DMS53 (cell line): Measurements from ENCODE around the gene SLC25A52.
"Not testable (repeated sequence)": the region's sequence is repeated elsewhere in the genome, so short reads cannot be mapped to it uniquely, and the experiment has no call there.

ENCODE experiments used
- DNase-seq: peaks from one replicate; lab custom pipeline; 2025; lab: John Stamatoyannopoulos, UW

SLC25A52 gene, protein sequence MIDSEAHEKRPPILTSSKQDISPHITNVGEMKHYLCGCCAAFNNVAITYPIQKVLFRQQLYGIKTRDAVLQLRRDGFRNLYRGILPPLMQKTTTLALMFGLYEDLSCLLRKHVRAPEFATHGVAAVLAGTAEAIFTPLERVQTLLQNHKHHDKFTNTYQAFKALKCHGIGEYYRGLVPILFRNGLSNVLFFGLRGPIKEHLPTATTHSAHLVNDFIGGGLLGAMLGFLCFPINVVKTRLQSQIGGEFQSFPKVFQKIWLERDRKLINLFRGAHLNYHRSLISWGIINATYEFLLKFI

DNA sequence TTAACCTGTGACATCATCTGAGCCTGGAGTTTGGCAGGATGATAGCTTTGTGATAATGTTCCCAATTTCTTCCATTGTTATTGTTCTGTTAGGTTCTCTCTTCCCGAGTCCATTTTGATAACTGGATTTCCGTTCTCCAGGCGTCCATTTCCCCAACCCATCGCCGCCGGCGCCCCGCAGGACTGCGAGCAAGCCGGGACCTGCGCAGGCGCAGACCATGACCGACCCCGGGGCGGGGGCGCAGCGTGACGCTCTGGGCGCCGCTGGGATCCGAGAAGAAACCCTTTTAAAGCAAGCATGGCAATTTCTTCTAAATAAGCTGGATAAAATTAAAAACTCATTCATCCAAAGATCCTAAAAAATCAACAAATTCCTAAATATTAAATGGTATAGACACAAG is at the start of gene SLC25A52:
TSS of gene SLC25A52 (minus strand) at position 186 of the 400 bp plus-strand sequence. CDS start 219 bp downstream, outside the sequence.
- DNase-seq: no peak

DNA sequence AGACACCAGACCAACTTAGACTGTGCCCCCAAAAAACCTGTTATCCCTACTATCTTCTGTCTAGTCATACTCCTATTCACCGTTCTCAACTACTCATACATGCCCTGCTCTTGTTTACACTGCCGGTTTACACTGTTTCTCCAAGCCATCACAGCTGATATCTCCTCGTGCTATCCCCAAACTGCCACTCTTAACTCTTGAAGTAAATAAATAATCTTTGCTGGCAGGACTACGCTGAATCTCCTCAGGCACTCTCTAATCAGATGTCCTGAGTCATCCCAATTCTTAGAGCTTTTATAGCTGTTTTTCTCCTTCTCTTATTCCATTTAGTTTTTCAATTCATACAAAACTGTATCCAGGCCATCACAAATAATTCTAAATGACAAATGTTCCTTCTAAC is 48.4 kb upstream of the SLC25A52 start:
- not testable (repeated sequence) for DNase-seq

DNA sequence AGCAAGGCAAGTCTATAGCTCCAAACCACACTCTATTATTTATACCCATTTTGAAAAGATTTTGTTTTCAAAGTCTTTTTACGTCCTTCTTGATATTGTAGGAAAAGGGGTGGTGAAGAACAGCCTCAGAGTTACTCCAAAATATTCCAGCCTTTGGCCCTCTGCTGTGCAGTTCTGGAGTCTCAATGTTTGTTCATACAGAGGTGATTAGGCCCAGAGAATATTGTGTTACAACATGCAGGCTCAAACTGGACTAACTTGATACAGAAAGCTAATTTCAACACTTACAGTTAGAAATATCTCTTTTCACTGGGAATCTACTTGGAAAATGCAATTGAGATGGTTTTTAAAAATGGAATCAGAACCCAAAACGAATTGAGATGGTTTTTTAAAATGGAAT is 40.4 kb upstream of the SLC25A52 start:
- no peak for DNase-seq

DNA sequence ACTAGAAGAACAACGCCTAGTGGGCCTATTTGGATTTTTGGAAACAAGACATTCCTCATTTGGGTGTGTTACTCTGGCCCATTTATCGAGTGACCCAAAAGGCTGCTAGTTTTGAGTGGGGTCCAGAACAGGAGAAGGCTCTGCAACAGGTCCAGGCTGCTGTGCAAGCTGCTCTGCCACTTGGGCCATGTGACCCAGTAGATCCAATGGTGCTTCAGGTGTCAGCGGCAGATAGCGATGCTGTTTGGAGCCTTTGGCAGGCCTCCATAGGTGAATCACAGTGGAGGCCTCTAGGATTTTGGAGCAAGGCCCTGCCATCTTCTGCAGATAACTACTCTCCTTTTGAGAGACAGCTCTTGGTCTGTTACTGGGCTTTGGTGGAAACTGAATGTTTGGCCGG is 38.6 kb upstream of the SLC25A52 start:
- not testable (repeated sequence) for DNase-seq

DNA sequence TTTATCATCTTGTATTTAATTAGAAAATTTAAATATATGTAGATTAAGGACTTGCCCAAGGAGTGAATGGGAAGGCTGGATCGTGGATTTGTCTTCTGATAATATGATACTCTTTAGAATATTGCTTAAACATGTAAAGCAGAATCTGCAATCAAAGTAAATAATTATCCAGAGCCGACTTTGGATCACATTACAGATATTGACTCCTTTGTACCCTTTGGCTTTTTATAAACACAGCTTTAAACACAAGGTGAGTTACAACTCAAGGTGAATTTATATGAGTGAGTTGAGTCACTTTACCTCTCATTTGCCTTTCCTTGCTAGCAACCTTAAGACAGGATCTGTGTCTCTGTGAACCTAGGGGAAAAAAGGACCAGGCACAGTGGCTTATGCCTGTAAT is 37.7 kb upstream of the SLC25A52 start:
- no peak for DNase-seq

DNA sequence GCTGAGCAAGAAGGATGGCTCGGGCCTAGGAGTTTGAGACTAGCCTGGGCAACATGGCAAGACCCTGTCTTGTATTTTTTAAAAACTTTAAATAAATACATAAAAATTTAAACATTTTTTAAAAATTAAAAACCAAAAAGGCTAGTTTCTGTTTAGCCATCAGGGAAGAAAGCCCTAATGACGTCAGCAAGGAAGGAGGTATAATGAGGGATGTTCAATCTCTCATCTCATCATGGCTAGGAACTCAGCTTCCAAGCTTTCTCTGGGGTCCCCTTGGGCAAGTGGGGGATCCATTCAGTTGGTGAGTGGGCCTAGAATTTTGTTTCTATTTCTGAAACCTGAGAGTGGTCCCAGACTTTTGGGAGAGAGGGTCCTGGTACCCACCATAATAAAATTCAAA is 35.1 kb upstream of the SLC25A52 start:
- no peak for DNase-seq

DNA sequence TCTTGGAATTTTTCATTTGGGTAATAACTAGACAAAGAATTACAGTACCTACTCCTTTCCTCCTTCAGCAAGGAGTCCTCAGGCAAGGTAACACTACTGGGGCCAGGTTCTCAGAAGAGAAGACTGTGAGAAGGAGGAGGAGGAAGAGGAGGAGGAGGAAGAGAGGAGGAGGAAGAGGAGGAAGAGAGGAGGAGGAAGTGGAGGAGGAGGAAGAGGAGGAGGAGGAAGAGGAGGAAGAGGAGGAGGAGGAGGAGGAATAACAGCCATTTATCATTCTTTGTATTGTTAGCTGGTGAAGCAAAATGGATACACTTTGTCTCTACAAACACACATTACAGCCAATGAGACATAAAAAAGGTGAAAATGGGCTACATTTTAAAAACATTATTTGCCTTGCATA is 32.9 kb upstream of the SLC25A52 start:
- DNase-seq: no peak

DNA sequence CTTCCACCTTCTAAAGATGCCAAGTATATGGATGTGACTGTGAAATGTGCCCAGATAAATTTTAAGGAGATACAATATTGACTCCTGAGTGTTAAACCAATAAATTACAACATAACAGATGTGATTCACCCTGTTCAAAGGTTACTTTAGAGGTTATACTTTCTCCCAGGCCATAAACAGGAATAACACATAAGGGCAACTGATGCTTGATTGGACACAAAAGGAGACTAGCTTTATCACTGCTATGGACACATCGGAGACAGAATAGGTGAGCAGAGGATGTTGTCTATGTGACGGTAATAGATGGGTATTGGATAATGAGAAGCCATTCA is 31.9 kb upstream of the SLC25A52 start:
- DNase-seq: no peak

DNA sequence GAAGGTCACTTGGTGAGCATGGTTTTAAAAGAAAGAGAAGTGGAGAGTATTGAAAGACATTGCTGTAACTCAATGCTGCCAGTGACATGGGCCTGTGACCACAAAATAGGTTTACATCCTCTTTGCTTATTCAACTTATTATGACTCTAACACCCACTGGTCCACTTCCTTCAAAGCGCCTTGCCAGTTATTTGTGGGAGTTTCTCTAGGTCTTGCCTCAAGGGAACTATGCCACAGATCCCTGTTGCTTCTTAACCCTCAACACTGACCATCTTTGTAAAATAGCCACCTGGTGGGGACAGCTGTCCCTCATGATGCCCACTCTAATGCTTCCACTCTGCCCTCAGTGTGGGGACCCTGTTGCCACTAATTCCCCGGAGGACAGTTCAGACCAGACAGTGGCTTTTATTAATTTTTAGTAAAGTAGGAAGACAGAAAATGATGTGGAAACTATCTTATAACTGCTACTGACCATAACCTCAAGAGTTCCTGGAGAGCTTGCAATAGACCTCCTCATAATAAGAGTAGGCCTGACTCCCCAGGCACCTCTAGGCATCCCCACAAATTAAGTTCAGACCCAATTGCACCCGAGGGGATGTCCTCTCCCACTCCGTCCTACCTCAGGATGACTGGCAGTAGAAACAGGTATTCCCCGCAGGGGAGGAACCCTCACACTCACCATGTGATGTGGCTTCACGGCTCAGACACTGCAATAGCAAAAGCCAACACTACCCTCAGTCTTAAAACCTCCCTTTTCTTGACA is 31.3 kb upstream of the SLC25A52 start:
- no peak for DNase-seq

DNA sequence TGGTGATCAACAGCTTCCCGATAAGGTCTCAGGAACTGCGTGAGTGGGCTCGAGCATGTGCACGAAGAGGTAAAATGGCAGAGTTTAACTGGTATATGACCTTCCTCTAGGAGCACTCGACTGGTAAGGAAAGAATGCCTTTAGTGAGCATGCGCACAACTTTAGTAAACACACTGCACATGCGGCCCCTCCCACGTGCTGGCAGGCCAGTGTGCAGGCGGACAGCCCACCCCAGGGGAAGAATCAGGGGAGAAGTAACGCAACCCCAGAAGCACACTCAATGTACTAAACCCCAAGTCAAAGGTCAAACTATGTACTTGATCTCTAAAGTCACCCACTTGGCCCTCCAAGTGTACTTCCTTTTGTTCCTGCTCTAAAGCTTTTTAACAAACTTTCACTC is 28.7 kb upstream of the SLC25A52 start:
- no peak for DNase-seq

DNA sequence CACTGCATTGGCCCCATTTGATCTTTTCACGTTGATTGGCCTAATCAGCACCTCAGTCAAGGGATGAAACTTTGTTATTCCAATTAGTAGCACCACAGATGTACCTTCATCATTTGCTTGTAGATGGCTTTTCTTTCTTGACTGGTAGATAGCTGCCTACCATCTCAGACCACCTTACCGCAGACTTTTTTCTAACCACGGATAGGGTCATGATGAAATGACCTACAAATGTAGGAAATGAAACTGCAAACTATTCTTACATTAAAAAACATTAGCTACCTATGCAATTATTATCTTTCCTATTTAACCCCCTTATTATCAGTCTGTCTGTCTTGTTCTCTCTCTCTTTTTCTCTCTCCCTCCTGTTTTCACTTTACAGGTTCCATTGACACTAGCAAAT is 22.4 kb upstream of the SLC25A52 start:
- DNase-seq: no peak

DNA sequence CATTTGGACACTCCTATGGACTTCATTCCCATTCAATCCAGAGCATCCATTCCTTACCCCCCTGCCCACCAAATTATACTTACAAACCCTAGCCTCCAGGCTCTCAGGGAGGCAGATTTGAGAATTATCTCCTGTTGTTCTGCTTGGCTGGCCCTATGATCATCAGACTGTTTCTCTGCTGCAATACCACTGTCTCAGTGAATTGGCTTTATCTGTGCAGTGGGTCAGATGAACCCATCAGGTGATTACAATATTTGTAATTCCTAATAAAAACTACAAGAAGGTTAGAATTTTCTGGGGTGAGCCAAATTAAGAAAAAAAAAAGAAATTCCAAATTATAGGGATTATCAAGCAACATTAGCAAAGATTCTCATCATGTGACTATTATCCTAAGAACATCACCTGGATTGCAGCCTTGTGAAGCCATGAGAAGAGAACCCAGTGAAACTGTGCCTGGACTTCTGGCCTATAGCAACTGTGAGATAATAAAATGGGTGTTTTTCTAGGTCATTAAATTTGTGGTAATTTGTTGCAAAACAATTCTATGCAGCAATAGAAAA is 17.8 kb upstream of the SLC25A52 start:
- DNase-seq: no peak

DNA sequence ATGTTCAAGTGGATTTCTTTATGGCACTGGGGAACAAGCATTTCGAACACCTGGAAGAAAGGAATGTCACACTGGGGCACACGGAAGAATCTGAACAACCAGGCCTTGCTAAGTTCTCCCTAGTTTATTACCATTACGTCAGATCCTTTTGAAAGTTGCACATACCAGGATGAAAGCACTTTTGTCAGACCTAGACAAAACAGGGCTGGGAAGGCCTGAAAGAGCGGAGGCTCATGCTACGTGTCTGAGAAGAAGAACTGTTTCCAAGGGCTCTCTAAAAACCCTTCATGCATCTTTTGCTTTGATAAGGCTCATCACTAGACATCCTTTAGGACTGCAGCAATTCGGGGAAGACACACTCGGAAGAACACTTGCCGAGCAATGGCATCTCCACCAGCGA is 15.4 kb upstream of the SLC25A52 start:
- DNase-seq: no peak

DNA sequence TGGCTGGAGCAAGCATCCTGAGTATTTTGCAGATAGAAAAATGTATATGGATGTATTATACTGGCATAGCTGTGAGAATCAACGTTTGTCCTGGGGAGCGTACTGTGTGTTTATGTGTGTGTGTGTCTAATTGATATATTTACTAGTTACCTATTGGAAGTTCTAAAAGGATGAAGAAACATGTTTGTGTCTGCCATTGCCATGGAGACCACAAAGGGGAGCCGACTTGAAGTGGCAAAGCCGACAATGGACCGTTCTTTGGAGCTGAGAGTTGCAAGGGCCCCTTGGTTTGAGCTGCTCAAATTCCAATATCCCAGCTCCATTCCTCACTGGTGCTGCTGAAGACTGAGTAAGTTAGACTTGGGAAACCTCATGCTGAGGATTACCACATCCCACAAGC is 14.3 kb upstream of the SLC25A52 start:
- no peak for DNase-seq

DNA sequence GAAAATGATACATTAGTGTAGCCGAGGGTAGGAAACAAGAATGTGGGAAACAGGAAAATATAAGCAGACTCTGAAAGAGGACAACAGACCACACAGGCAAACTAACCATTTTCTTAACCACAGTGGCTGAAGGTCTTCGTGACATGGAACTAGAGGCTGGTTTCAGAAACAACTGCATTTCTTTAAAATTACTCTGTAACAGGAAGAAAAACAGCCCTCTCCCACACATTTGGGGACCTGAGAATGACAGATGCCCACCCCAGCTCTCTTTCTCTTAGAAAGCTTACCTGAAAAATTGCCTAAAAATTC is 13.8 kb upstream of the SLC25A52 start:
- DNase-seq: no peak

DNA sequence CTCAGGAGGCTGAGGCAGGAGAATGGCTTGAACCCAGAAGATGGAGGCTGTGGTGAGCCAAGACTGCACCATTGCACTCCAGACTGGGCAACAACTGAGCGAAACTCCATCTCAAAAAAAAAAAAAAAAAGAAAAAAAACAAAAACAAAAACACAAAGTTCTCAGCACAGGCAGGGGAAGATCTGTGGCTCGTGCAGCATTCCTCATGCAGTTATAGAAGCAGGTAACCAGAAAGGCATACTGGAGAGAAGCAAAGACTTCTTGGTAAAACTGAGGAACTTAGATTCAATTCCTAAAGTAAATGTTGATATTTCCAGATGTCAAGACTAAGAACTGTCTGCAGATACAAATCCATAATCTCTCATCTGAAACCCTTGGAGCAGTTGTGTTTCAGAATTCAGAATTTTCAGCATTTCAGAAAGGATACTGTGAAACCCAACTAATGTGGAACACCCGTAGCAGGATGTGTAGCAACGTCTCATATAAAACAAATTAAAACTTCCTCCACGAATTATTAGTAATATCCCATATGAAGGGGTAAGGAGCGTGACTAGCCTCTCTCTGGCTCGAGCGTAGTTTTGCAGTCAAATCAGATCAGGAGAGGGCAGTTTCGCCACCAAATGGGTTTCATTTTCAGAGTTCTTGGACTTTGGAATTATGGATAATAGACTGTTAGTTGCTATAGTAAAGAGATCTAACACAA is 13.2 kb upstream of the SLC25A52 start:
- DNase-seq: no peak

DNA sequence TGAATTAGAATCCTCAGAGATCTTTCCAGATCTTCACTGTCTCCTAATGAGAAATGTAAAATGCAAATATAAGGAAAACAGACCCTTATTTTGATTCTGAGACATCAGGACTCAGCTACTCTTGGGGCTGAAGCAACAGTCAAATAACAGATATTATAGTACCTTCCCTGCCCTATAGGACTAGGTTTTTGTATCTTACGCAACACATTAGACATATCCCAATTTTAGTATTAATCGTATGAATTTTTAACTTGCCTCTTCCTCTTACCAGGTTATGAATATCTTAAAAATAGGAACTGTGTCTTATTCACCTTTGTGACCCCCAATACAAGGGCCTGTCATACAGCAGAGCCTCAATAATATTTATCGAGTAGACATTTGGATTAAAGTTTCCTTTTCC is 12.0 kb upstream of the SLC25A52 start:
- no peak for DNase-seq

DNA sequence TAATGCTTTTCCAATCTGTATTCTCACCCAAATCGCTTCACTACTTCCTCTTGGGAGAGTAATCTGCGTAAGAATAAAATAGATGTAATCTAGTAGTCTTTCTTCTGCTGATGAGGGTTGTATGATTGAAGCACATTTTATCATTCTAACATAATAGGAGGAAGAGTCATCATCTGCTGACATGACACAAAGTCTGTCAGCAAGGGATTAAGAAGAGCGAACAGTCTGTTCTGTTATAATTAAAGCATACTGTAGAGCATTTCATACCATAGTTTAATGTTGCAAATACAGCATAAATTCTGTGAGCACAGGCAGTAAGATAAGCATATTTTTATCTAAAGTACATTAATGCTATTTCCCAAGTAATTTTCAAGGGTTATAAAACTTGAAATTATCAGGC is 10.4 kb downstream of the SLC25A52 start:
- no peak for DNase-seq

DNA sequence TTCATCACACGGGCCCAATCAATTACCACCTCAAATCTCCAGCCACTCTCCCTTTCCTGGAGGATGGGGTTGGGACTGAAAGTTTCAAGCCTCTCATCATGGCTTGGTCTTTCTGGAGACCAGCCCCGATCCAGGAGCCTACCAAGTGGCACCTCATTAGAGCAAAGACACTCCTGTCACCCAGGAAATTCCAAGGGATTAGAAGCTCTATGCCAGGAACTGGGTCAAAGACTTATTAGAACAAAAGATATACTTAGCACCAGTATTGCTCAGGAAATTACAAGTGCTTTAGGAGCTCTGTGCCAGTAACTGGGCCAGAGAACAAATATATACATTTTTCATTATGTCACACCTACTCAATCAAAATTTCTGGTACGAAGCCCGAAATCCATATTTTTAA is 14.3 kb downstream of the SLC25A52 start:
- no peak for DNase-seq

DNA sequence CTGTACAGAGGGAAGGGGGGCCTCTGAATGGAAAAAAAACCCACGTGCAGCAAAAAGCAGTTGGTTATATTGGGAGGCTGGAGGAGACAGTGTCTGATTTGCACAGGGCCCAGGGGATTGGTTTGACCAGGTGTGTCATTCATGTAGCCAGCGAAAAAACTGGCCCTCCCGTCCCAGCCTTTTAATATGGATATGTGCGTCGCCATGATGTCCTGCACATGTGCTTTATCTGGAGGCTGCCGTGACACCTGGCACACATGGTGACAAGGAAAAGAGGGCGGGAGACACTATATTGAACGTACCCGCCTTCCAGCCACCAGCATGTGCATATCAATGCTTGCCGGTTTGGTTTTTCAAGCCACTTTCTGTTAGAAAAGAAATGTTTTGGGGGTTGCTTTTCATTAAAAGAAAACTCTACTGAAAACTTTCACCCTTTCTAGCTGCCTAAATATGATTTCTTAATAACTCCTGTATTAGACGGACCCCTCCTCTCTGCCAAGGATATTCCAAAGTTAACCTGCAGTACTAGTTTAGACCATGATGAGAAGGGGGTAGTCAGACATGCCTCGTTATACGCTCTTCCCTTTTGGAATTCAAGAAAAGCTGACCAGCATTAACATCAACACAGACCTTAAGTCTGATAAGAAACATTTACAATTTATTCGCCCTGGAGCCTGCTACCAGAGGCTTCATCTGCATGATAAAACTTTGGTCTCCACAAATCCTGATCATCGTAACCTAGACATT is 16.2 kb downstream of the SLC25A52 start:
- no peak for DNase-seq

DNA sequence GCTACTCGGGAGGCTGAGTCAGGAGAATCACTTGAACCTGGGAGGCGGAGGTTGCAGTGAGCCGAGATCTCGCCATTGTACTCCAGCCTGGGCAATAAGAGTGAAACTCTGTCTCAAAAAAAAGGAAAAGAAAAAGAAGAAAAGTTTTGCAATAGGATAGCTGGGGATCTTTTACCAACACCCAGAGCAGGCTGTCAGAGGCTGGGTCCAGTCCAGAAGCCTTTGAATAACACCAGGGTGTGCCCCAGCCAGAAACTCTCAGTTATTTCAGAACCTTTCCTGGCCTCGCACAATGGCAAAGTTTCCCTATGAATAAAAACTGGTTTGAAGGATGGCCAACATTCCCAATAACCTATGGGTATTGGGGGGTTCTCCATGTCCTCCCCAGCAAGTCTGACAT is 17.1 kb downstream of the SLC25A52 start:
- not testable (repeated sequence) for DNase-seq

DNA sequence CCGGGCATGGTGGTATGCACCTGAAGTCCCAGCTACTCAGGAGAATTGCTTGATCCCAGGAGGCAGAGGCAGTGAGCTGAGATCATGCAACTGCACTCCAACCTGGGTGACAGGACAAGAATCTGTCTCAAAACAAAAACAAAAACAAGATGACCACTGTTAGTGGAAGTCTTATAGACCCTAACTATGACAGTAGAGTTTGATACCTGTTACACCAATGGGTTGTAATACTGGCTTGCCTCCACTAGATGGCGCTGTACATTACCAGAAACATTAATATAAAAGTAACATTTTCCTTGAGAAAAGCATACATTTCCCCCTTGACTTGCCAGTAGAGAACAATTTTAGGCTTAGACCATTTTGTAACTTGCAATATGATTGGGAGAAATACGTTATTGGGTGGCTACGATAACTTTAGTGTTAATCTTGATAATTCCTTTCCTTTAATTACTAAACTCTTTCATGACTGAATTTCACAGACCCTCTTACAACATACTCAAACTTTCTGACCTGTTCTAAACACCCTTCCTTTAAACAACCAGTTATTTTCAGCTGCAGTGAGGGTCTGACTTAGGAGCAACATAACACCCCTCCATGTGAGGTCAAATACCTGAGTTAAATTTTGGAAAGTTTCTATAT is 19.5 kb downstream of the SLC25A52 start:
- DNase-seq: peak; percentile 54
